Measurements from ENCODE around the gene CADM1.

The CADM1 gene

DNA sequence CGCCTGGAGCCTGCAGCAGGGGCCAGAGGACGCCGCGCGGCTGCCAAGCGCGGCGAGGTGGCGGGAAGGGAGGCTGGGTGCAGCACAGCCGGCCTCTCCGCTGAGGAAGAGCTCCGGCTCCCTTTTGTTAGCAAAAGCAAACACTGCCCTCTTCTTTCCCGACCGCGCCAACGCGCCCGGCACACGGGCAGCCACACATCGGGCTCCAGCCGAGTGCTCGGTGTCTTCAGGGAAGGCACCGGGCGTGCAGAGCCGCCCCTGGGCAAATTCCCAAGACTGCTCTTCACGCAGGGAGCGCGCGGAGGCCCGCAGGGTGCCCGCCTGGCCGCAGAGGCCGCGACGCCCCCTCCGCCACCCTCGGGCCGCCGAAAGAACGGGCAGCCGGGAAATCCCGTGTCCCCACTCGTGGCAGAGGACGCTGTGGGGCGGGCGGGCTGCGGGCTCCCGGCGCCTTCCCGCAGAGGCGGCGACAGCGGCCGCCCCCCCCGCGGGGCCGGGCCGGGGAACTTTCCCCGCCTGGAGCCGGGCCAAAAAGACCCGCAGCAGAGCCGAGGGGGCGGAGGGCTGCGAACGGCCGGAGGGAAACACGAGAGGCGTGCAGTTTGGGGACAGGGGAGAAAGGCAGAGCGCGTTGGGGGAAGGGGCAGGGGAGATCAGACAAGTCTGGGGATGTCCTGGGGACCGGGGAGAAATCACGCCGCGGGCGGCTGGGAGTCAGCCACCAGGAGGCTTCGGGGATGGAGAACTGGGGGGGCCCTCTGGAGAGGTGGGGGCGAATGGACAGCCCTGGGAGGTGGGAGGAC is 931 bp downstream of the CADM1 start:
- peak; percentile 55; the same call in 1 of the 2 replicates for TF ChIP-seq SIN3A (IDR thresholded peaks at IDR 0.05; ENCODE audit: borderline replicate concordance, insufficient read depth, low read length)
- no peak for TF ChIP-seq FOXP2 (optimal IDR thresholded peaks at IDR 0.05; ENCODE audit: borderline replicate concordance, extremely low read depth, extremely low read length, insufficient read depth)

GRCh38 chr11:115502636-115503082 is 1.6 kb downstream of the CADM1 start:
- TF ChIP-seq, protein P1, sequence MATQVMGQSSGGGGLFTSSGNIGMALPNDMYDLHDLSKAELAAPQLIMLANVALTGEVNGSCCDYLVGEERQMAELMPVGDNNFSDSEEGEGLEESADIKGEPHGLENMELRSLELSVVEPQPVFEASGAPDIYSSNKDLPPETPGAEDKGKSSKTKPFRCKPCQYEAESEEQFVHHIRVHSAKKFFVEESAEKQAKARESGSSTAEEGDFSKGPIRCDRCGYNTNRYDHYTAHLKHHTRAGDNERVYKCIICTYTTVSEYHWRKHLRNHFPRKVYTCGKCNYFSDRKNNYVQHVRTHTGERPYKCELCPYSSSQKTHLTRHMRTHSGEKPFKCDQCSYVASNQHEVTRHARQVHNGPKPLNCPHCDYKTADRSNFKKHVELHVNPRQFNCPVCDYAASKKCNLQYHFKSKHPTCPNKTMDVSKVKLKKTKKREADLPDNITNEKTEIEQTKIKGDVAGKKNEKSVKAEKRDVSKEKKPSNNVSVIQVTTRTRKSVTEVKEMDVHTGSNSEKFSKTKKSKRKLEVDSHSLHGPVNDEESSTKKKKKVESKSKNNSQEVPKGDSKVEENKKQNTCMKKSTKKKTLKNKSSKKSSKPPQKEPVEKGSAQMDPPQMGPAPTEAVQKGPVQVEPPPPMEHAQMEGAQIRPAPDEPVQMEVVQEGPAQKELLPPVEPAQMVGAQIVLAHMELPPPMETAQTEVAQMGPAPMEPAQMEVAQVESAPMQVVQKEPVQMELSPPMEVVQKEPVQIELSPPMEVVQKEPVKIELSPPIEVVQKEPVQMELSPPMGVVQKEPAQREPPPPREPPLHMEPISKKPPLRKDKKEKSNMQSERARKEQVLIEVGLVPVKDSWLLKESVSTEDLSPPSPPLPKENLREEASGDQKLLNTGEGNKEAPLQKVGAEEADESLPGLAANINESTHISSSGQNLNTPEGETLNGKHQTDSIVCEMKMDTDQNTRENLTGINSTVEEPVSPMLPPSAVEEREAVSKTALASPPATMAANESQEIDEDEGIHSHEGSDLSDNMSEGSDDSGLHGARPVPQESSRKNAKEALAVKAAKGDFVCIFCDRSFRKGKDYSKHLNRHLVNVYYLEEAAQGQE (IDR thresholded peaks at IDR 0.05; ENCODE audit: insufficient read depth in 1 of 2, low read depth in 2 of 2, low read length in 2 of 2): no peak
- no peak for TF ChIP-seq SIN3A (IDR thresholded peaks at IDR 0.05; ENCODE audit: borderline replicate concordance, insufficient read depth, low read length)
- no peak for TF ChIP-seq POLR2AphosphoS5 (IDR thresholded peaks at IDR 0.05; ENCODE audit: low read depth, low read length)
- TF ChIP-seq TAF1 (IDR thresholded peaks at IDR 0.05; ENCODE audit: borderline replicate concordance, insufficient read depth, low read length): no peak
- no peak for TF ChIP-seq FOXP2 (optimal IDR thresholded peaks at IDR 0.05; ENCODE audit: borderline replicate concordance, extremely low read depth, extremely low read length, insufficient read depth)

GRCh38 chr11:115501893-115502589 is 2.2 kb downstream of the CADM1 start:
- TF ChIP-seq TAF1 (IDR thresholded peaks at IDR 0.05; ENCODE audit: borderline replicate concordance, insufficient read depth, low read length) (no peak), SIN3A (IDR thresholded peaks at IDR 0.05; ENCODE audit: borderline replicate concordance, insufficient read depth, low read length) (no peak), POLR2AphosphoS5 (IDR thresholded peaks at IDR 0.05; ENCODE audit: low read depth, low read length) (no peak), FOXP2 (optimal IDR thresholded peaks at IDR 0.05; ENCODE audit: borderline replicate concordance, extremely low read depth, extremely low read length, insufficient read depth) (no peak)
- TF ChIP-seq, protein P1 (IDR thresholded peaks at IDR 0.05; ENCODE audit: insufficient read depth in 1 of 2, low read depth in 2 of 2, low read length in 2 of 2): no peak

DNA sequence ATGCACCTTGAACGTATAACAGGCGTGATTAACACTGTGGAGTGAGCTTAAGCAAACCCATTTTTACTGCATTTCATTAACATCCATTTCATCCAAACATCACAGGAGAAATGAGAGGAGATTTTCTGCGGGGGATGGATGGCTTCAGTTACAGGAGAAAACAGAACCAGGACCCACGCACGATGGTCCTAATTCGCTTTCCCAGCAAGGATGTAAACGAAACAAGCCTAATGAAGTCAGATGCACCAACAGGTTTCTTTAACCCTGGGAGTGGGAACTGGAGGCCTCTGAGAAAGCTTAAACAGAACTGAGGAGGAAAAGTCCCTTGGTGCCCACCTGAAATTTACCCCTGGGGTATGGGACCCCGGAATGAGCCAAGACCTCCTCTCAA is 2.7 kb downstream of the CADM1 start:
- TF ChIP-seq FOXP2 (optimal IDR thresholded peaks at IDR 0.05; ENCODE audit: borderline replicate concordance, extremely low read depth, extremely low read length, insufficient read depth) (no peak), SIN3A (IDR thresholded peaks at IDR 0.05; ENCODE audit: borderline replicate concordance, insufficient read depth, low read length) (no peak), POLR2AphosphoS5 (IDR thresholded peaks at IDR 0.05; ENCODE audit: low read depth, low read length) (no peak), TAF1 (IDR thresholded peaks at IDR 0.05; ENCODE audit: borderline replicate concordance, insufficient read depth, low read length) (no peak)
- TF ChIP-seq, protein P1 (IDR thresholded peaks at IDR 0.05; ENCODE audit: insufficient read depth in 1 of 2, low read depth in 2 of 2, low read length in 2 of 2): no peak

DNA sequence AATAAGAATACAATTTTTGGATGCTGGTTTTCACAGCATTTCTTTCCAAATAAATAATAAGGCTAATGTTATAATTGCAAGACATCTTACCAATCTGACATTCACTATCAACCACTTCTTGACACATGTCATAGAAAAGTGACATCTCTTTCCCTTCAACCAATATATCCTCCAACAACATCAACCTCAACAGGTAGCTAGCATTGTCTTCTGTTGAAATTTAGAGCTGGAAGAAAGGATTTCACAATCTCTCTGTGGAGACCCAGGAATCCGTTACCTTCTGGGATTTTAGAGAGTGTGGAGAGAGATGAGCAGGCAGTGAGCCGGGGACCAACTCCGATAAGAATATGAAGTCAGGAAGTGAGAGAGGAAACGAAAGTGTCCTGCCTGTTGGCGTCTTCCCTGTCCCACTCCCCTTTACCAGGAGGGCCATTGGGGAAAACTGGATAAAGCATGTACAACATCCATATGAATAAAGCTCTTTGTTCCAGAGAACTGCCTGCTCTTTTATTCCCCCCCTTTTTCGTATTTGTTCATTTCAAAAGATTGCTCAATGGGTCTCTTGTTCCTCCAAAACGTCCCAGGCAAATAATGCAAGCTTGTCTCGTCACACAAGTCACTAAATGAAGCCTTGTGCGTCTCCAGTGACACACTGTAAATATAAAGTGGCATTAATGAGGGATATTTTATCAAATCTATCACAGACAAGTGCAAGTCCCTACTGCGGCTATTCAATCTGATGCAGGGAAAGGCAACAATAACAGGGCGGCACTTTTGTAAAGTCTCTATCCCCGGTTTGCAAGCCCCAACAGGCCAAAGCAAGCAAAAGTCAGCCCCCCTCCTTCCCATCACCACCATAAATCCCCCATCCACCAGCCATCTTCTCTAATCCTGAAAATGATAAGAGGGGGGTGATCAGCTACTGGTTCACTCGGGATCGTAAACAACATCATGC is 3.4 kb downstream of the CADM1 start:
- TF ChIP-seq SIN3A (IDR thresholded peaks at IDR 0.05; ENCODE audit: borderline replicate concordance, insufficient read depth, low read length) (no peak), TAF1 (IDR thresholded peaks at IDR 0.05; ENCODE audit: borderline replicate concordance, insufficient read depth, low read length) (no peak), FOXP2 (optimal IDR thresholded peaks at IDR 0.05; ENCODE audit: borderline replicate concordance, extremely low read depth, extremely low read length, insufficient read depth) (no peak), POLR2AphosphoS5 (IDR thresholded peaks at IDR 0.05; ENCODE audit: low read depth, low read length) (no peak)
- TF ChIP-seq, protein P1 (IDR thresholded peaks at IDR 0.05; ENCODE audit: insufficient read depth in 1 of 2, low read depth in 2 of 2, low read length in 2 of 2): no peak

Data from PFSK-1 (cell line).